GM12878 (cell line): ENCODE measurements around the gene UFC1. TPM values are rescaled to one million over a fixed set of nuclear protein-coding genes. Genes with fewer than 3 reads are reported as not detected.

Source experiments
- ATAC-seq: fragments of 200-7000 bp; cut with Tn5 transposase; 3 replicates; pipeline ENCODE4 v1.9.1; 2020; ENCODE audit warnings: mild to moderate bottlenecking, moderate library complexity
- BruUV-seq: library from RNA; stranded (reverse); fragments of 400-500 nt; replicated peaks from 2 replicates; lab custom pipeline; 2021; lab: Mats Ljungman, UMichigan
- CTCF ChIA-PET: fragments of 300-600 bp; sonication (Branson Sonifier 250); formaldehyde crosslinking; extraction: SDS; loops from one replicate; lab custom pipeline; 2021; ENCODE audit warnings: inconsistent platforms; lab: Yijun Ruan, JAX
- POLR2A ChIA-PET: fragments of 350-600 bp; formaldehyde crosslinking; extraction: SDS; loops from one replicate; lab custom pipeline; 2021; ENCODE audit warnings: inconsistent platforms; lab: Charles Lee
- RAD21 ChIA-PET: fragments of 300-600 bp; sonication (Branson Sonifier 250); formaldehyde crosslinking; loops from one replicate; lab custom pipeline; 2023; ENCODE audit warnings: antibody characterized with exemption; ENCODE audit not compliant: unreplicated experiment; lab: Charles Lee
- SMC1A ChIA-PET: fragments of 300-600 bp; sonication (Branson Sonifier 250); formaldehyde crosslinking; loops from one replicate; lab custom pipeline; 2023; ENCODE audit not compliant: unreplicated experiment, uncharacterized antibody; lab: Charles Lee
- DNase-seq: peaks from one replicate; pipeline ENCODE4 v3.0.0-alpha.2; 2011; ENCODE audit warnings: low read depth, low spot score
- FAIRE-seq: peaks from 3 replicates; lab custom pipeline; 2011; peaks lifted over from hg19 to GRCh38; lab: Jason Lieb, UNC
- H2AFZ ChIP-seq: 2 replicates; pipeline ENCODE4 v1.6.0; 2011; ENCODE audit warnings: low read depth, low read length, control low read depth; ENCODE audit not compliant: control insufficient read depth
- H3K27ac ChIP-seq: 2 replicates; pipeline ENCODE4 v1.5.1; 2011; ENCODE audit warnings: control low read depth; ENCODE audit not compliant: control insufficient read depth, insufficient read depth
- H3K27me3 ChIP-seq, 2 experiments: replicated peaks in 1 of 2; 2 replicates each; pipeline versions ENCODE4 v1.6.0 to v1.6.1; 2011; ENCODE audit warnings: low read length in 1 of 2; ENCODE audit not compliant: control insufficient read depth in 2 of 2, insufficient read depth in 2 of 2
- H3K36me3 ChIP-seq, 2 experiments: 2 replicates each; pipeline ENCODE4 v1.5.1; 2011; ENCODE audit warnings: low read length in 1 of 2; ENCODE audit not compliant: control insufficient read depth in 2 of 2, insufficient read depth in 2 of 2
- H3K4me1 ChIP-seq: 2 replicates; pipeline ENCODE4 v1.6.1; 2011; ENCODE audit warnings: mild to moderate bottlenecking, low read length, moderate library complexity, mixed read lengths; ENCODE audit not compliant: control insufficient read depth, insufficient read depth
- H3K4me2 ChIP-seq: 2 replicates; pipeline ENCODE4 v1.6.0; 2011; ENCODE audit warnings: control low read depth; ENCODE audit not compliant: control insufficient read depth, insufficient read depth
- H3K4me3 ChIP-seq: fragments of 200-600 bp; sonication (generic); 2 replicates; pipeline ENCODE4 v1.5.1; 2016
- H3K79me2 ChIP-seq: 2 replicates; pipeline ENCODE4 v1.6.0; 2011; ENCODE audit warnings: low read length; ENCODE audit not compliant: control insufficient read depth, insufficient read depth
- H3K9ac ChIP-seq: 2 replicates; pipeline ENCODE4 v1.8.0; 2011; ENCODE audit warnings: low read length, control low read depth, mixed read lengths; ENCODE audit not compliant: control insufficient read depth, insufficient read depth
- H3K9me3 ChIP-seq: replicated peaks from 3 replicates; pipeline ENCODE4 v1.5.1; 2011; ENCODE audit warnings: mild to moderate bottlenecking, low read length; ENCODE audit not compliant: control insufficient read depth, insufficient read depth
- H4K20me1 ChIP-seq: 2 replicates; pipeline ENCODE4 v1.6.0; 2011; ENCODE audit not compliant: control insufficient read depth, insufficient read depth
- EP300 ChIP-seq, 2 experiments: fragments of 150-350 bp in 1 of 2; IDR thresholded peaks; 2 replicates each; pipeline ENCODE4 v1.6.1; 2011 to 2012; ENCODE audit warnings: low read depth in 2 of 2, low read length in 2 of 2, borderline replicate concordance in 1 of 2, improper control_type of control experiment in 1 of 2, inconsistent platforms in 1 of 2; ENCODE audit not compliant: control insufficient read depth in 1 of 2
- HDGF ChIP-seq: fragments of 450-650 bp; IDR thresholded peaks from 2 replicates; pipeline ENCODE4 v1.6.1; 2016; ENCODE audit warnings: antibody characterized with exemption
- NR2C2 ChIP-seq: IDR thresholded peaks from 2 replicates; pipeline ENCODE4 v1.6.1; 2011; ENCODE audit warnings: borderline replicate concordance, low read depth; ENCODE audit not compliant: control insufficient read depth, insufficient read length
- NRF1 ChIP-seq: conservative IDR thresholded peaks from 2 replicates; pipeline ENCODE4 v1.6.1; 2011; ENCODE audit warnings: mild to moderate bottlenecking, low read depth, low read length, improper control_type of control experiment
- POLR2A ChIP-seq: IDR thresholded peaks from 2 replicates; pipeline ENCODE4 v1.6.1; 2011; ENCODE audit warnings: low read depth, mild to moderate bottlenecking, low read length
- SMAD5 ChIP-seq: IDR thresholded peaks from 2 replicates; pipeline ENCODE4 v1.6.1; 2016; ENCODE audit warnings: antibody characterized with exemption, low read depth
- SUZ12 ChIP-seq: fragments of 200-600 bp; sonication (generic); IDR thresholded peaks from one replicate; pipeline ENCODE4 v1.6.1; 2018; ENCODE audit warnings: antibody characterized with exemption, mild to moderate bottlenecking; ENCODE audit not compliant: unreplicated experiment
- WGBS: methylation state at CpG from one replicate; pipeline ENCODE4 v1.1.6; 2016; ENCODE audit warnings: low lambda C conversion rate; ENCODE audit not compliant: insufficient replicate concordance, insufficient coverage; ENCODE audit errors: missing lambda C conversion rate; 5-methylcytosine and 5-hydroxymethylcytosine counted together
- in situ Hi-C: fragments of 300-500 bp; cut with MboI; formaldehyde crosslinking; loops from 9 replicates; pipeline ENCODE4 v1.14.3; 2018; ENCODE audit warnings: mixed read lengths
- intact Hi-C: fragments of 100-400 bp; cut with micrococcal nuclease; formaldehyde crosslinking; loops from one replicate; pipeline ENCODE4 v1.14.2; 2022; ENCODE audit not compliant: unreplicated experiment
- polyA plus RNA-seq, 11 experiments: library from polyadenylated mRNA; depleted of rRNA in 4 of 11; unstranded in 6 of 11; stranded (reverse) in 5 of 11; fragments of >200 nt; fragmentation: Nextera tagmentation in 4 of 11; fragmentation: Illumina TruSeq in 1 of 11; extraction: Ambion mirVana in 4 of 11; extraction: Trizol in 1 of 11; gene quantifications; 1 replicate in 1 of 11; 2 replicates in 10 of 11; pipeline versions ENCODE4 v1.2.1 to v1.2.3, GENCODE V29; 2011 to 2016; ENCODE audit warnings: inconsistent platforms in 2 of 11, missing spikeins in 2 of 11, low read depth in 1 of 11
- total RNA-seq, 4 experiments: library from RNA; depleted of rRNA in 3 of 4; stranded (reverse); fragments of >200 nt in 3 of 4; fragmentation: Illumina TruSeq in 1 of 4; extraction: Trizol in 1 of 4; gene quantifications; 2 replicates each; pipeline versions ENCODE4 v1.2.1 to v1.2.3, GENCODE V29; 2013 to 2021
- TF ChIP-seq, protein P1 (sequence below): IDR thresholded peaks from 2 replicates; pipeline ENCODE4 v1.6.1; 2011; ENCODE audit warnings: borderline replicate concordance, low read depth, mild to moderate bottlenecking, moderate library complexity, low read length; ENCODE audit not compliant: insufficient read depth, poor library complexity, severe bottlenecking
- TF ChIP-seq, protein P2 (sequence below): fragments of 150-350 bp; IDR thresholded peaks from 2 replicates; pipeline ENCODE4 v1.6.1; 2014; ENCODE audit warnings: mild to moderate bottlenecking, low read depth, low read length
- TF ChIP-seq, protein P3 (sequence below): fragments of 450-650 bp; formaldehyde crosslinking; IDR thresholded peaks from 2 replicates; pipeline ENCODE4 v1.4.0; 2022; ENCODE audit warnings: mild to moderate bottlenecking, moderate library complexity

UFC1 gene
- total and polyA plus RNA-seq, 10 of the 15 experiments (the other 5 are each of a cell fraction or from before 2014, with no cell fraction given) = 95.9 to 239 (median 151) TPM

DNA sequence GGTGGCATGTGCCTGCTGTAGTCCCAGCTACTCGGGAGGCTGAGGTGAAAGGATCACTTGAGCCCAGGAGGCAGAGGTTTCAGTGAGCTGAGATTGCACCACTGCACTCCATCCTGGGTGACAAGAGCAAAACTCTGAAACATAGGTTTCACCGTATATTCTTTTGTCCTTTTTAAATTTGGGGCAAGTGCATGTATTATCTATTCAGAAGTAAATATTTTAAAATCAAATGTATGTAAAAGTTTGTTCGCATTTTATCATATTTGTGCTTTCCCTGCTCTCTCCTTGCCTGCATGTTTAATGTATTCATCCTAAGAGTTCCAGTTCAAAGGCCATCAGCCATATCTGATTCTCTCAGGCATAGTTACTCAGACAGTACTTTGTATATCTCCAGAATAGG lies 7.9 kb upstream of the UFC1 start:
- H3K36me3 ChIP-seq = no peaks in the 10 kb centered on the region
- no TSS peak for BruUV-seq
- H2AFZ ChIP-seq = no peak overlapping the region
- CTCF ChIA-PET = interaction anchor here (0.7 to 1.1 kb wide), 3 partner anchors 19 to 154 kb away, joined by 3 read pairs; no protein-coding TSS in a partner anchor
- H3K4me1 ChIP-seq = no peaks in the 10 kb centered on the region
- RAD21 ChIA-PET = no interaction called here
- intact Hi-C loops = no loop called here
- no peaks in the 10 kb centered on the region for H3K27me3 ChIP-seq
- POLR2A ChIA-PET = interaction anchor here (1.0 kb wide), 1 partner anchor 11 kb away, joined by 6 read pairs; no protein-coding TSS in a partner anchor
- H3K27ac ChIP-seq = no peak overlapping the region
- no peak for FAIRE-seq
- DNase-seq = no peak
- H3K4me2 ChIP-seq = no peak overlapping the region
- H3K9ac ChIP-seq = no peak overlapping the region
- in situ Hi-C loops = no loop called here
- no peaks in the 10 kb centered on the region for H3K79me2 ChIP-seq
- no peak for ATAC-seq
- H3K9me3 ChIP-seq = no peaks in the 10 kb centered on the region
- H3K4me3 ChIP-seq = no peak overlapping the region
- WGBS = 81% methylated on average over 3 of the region's 3 CpGs
- no peaks in the 10 kb centered on the region for H4K20me1 ChIP-seq
- SMC1A ChIA-PET = interaction anchor here (0.8 kb wide), 2 partner anchors 12 to 13 kb away, joined by 3 read pairs; partner anchors contain the start of gene DEDD
- TF ChIP-seq SMAD5 (no peak), HDGF (no peak), POLR2A (no peak), NR2C2 (no peak), NRF1 (no peak), SUZ12 (no peak), EP300 (IDR thresholded peaks at IDR 0.05; ENCODE audit: borderline replicate concordance in 1 of 2, control insufficient read depth in 1 of 2, low read depth in 2 of 2, low read length in 2 of 2) (no peak)
- TF ChIP-seq, protein P1, sequence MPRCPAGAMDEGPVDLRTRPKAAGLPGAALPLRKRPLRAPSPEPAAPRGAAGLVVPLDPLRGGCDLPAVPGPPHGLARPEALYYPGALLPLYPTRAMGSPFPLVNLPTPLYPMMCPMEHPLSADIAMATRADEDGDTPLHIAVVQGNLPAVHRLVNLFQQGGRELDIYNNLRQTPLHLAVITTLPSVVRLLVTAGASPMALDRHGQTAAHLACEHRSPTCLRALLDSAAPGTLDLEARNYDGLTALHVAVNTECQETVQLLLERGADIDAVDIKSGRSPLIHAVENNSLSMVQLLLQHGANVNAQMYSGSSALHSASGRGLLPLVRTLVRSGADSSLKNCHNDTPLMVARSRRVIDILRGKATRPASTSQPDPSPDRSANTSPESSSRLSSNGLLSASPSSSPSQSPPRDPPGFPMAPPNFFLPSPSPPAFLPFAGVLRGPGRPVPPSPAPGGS = no peak
- TF ChIP-seq, protein P2, sequence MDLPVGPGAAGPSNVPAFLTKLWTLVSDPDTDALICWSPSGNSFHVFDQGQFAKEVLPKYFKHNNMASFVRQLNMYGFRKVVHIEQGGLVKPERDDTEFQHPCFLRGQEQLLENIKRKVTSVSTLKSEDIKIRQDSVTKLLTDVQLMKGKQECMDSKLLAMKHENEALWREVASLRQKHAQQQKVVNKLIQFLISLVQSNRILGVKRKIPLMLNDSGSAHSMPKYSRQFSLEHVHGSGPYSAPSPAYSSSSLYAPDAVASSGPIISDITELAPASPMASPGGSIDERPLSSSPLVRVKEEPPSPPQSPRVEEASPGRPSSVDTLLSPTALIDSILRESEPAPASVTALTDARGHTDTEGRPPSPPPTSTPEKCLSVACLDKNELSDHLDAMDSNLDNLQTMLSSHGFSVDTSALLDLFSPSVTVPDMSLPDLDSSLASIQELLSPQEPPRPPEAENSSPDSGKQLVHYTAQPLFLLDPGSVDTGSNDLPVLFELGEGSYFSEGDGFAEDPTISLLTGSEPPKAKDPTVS = no peak
- TF ChIP-seq, protein P3, sequence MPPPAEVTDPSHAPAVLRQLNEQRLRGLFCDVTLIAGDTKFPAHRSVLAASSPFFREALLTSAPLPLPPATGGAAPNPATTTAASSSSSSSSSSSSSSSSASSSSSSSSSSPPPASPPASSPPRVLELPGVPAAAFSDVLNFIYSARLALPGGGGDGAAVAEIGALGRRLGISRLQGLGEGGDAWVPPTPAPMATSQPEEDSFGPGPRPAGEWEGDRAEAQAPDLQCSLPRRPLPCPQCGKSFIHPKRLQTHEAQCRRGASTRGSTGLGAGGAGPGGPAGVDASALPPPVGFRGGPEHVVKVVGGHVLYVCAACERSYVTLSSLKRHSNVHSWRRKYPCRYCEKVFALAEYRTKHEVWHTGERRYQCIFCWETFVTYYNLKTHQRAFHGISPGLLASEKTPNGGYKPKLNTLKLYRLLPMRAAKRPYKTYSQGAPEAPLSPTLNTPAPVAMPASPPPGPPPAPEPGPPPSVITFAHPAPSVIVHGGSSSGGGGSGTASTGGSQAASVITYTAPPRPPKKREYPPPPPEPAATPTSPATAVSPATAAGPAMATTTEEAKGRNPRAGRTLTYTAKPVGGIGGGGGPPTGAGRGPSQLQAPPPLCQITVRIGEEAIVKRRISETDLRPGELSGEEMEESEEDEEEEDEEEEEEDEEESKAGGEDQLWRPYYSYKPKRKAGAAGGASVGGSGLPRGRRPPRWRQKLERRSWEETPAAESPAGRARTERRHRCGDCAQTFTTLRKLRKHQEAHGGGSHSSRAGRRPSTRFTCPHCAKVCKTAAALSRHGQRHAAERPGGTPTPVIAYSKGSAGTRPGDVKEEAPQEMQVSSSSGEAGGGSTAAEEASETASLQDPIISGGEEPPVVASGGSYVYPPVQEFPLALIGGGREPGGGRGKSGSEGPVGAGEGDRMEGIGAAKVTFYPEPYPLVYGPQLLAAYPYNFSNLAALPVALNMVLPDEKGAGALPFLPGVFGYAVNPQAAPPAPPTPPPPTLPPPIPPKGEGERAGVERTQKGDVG (CRISPR knock-in tag) = no peak
